Measurements from ENCODE around the gene AVEN. TPM values are rescaled to one million over a fixed set of nuclear protein-coding genes. Genes with fewer than 3 reads are reported as not detected.

AVEN gene
- polyA plus RNA-seq, 1 of the 3 experiments (the other 2 are of a cell fraction) = 7.5 TPM

- no peak for TF ChIP-seq TCF12 (IDR thresholded peaks at IDR 0.05)
- TF ChIP-seq FOXM1 (IDR thresholded peaks at IDR 0.05; ENCODE audit: low read depth) = no peak
- no peak for TF ChIP-seq REST (IDR thresholded peaks at IDR 0.05; ENCODE audit: low read depth, low read length)
- no peak for TF ChIP-seq USF2 (IDR thresholded peaks at IDR 0.05; ENCODE audit: borderline replicate concordance, low read depth, low read length)
- TF ChIP-seq JUND (IDR thresholded peaks at IDR 0.05) = no peak
- no peak for TF ChIP-seq YY1 (IDR thresholded peaks at IDR 0.05; ENCODE audit: low read depth)
These were observed 172.8 kb downstream of the AVEN start (continued) for GRCh38 chr15:33866101-33866737.

GRCh38 chr15:33865416-33865815, 173.6 kb downstream of the AVEN start:
- peak overlapping the region in 1 of 2 experiments; percentile 30; a peak in 2 of 4 replicates for H3K27ac ChIP-seq (ENCODE audit: low read depth in 2 of 2, low read length in 1 of 2)
- peaks cover 0 to 9% of the 10 kb centered on the region in 2 experiments for H3K36me3 ChIP-seq (replicated peaks in 1 of 2; ENCODE audit: control insufficient read depth in 1 of 2, insufficient read depth in 2 of 2, low read length in 1 of 2)
- H2AFZ ChIP-seq (ENCODE audit: low read depth) = no peak overlapping the region
- peaks cover 11% of the 10 kb centered on the region for H3F3A ChIP-seq (replicated peaks; ENCODE audit: insufficient read depth)
- 83% methylated on average over 6 of the region's 6 CpGs for WGBS (ENCODE audit: low lambda C conversion rate)
- no peak for DNase-seq
- H4K20me1 ChIP-seq (ENCODE audit: insufficient read depth) = no peaks in the 10 kb centered on the region
- H3K9me3 ChIP-seq = no peaks in the 10 kb centered on the region
- TF ChIP-seq MXI1 (IDR thresholded peaks at IDR 0.05; ENCODE audit: low read depth, low read length) (no peak), YY1 (IDR thresholded peaks at IDR 0.05; ENCODE audit: low read depth) (no peak), RXRA (IDR thresholded peaks at IDR 0.05; ENCODE audit: borderline replicate concordance, low read depth) (no peak), EZH2phosphoT487 (IDR thresholded peaks at IDR 0.05; ENCODE audit: borderline replicate concordance, low read depth) (no peak), PBX3 (IDR thresholded peaks at IDR 0.05) (no peak), RAD21 (IDR thresholded peaks at IDR 0.05; ENCODE audit: low read length) (no peak)
- H3K4me3 ChIP-seq (ENCODE audit: low read depth in 2 of 2, low read length in 1 of 2) = no peak overlapping the region
- H3K4me1 ChIP-seq (ENCODE audit: control insufficient read depth in 1 of 2, insufficient read depth in 2 of 2, low read depth in 1 of 2, low read length in 1 of 2) = peaks cover 0 to 9% of the 10 kb centered on the region in 2 experiments; a peak in 1 of 4 replicates
- CTCF ChIA-PET = no interaction called here
- no peaks in the 10 kb centered on the region for H3K9me2 ChIP-seq
- H3K27me3 ChIP-seq (ENCODE audit: insufficient read depth) = no peaks in the 10 kb centered on the region
- POLR2A ChIA-PET = no interaction called here
- H3K9ac ChIP-seq = no peak overlapping the region
- H3K79me2 ChIP-seq (ENCODE audit: insufficient read depth) = no peaks in the 10 kb centered on the region
- no peak overlapping the region for H3K4me2 ChIP-seq
